ENCODE data around the gene TMEM163. TPM values are rescaled to one million over a fixed set of nuclear protein-coding genes. Genes with fewer than 3 reads are reported as not detected.
A peak's percentile ranks its signal among the peaks of the same experiment; 100 is the strongest.

TMEM163 gene
- total and polyA plus RNA-seq, 2 of the 13 experiments (the other 11 are each of a cell fraction or from before 2014, with no cell fraction given), result 0.05 TPM; not detected in 1

- TF ChIP-seq THRA (CRISPR knock-in tag; IDR thresholded peaks at IDR 0.05; ENCODE audit: borderline replicate concordance) (peak; percentile 96; the same call in 1 of the 2 replicates), PRMT3 (CRISPR knock-in tag; IDR thresholded peaks at IDR 0.05; ENCODE audit: borderline replicate concordance, low read depth) (peak; percentile 60; the same call in 1 of the 2 replicates), EP300 (IDR thresholded peaks at IDR 0.05; ENCODE audit: low read depth in 2 of 2, low read length in 2 of 2) (peak; percentile 88 to 99), EP300 (CRISPR knock-in tag; IDR thresholded peaks at IDR 0.05; ENCODE audit: borderline replicate concordance) (peak; percentile 99), ZNF205 (CRISPR knock-in tag; IDR thresholded peaks at IDR 0.05) (peak; percentile 87), ZNF44 (CRISPR knock-in tag; IDR thresholded peaks at IDR 0.05) (no peak), KLF11 (CRISPR knock-in tag; IDR thresholded peaks at IDR 0.05) (peak; percentile 60; the same call in 1 of the 2 replicates), AGO2 (optimal IDR thresholded peaks at IDR 0.05; ENCODE audit: low read depth, low read length) (no peak), ZNF225 (CRISPR knock-in tag; IDR thresholded peaks at IDR 0.05) (0 out of 2 replicates have a peak, but pooled peaks have one; percentile 49), KLF13 (CRISPR knock-in tag; IDR thresholded peaks at IDR 0.05) (no peak), SIN3B (IDR thresholded peaks at IDR 0.05; ENCODE audit: low read length) (peak; percentile 64; the same call in 1 of the 2 replicates), ZBTB38 (CRISPR knock-in tag; IDR thresholded peaks at IDR 0.05) (peak; percentile 63)
- TF ChIP-seq, protein P1, sequence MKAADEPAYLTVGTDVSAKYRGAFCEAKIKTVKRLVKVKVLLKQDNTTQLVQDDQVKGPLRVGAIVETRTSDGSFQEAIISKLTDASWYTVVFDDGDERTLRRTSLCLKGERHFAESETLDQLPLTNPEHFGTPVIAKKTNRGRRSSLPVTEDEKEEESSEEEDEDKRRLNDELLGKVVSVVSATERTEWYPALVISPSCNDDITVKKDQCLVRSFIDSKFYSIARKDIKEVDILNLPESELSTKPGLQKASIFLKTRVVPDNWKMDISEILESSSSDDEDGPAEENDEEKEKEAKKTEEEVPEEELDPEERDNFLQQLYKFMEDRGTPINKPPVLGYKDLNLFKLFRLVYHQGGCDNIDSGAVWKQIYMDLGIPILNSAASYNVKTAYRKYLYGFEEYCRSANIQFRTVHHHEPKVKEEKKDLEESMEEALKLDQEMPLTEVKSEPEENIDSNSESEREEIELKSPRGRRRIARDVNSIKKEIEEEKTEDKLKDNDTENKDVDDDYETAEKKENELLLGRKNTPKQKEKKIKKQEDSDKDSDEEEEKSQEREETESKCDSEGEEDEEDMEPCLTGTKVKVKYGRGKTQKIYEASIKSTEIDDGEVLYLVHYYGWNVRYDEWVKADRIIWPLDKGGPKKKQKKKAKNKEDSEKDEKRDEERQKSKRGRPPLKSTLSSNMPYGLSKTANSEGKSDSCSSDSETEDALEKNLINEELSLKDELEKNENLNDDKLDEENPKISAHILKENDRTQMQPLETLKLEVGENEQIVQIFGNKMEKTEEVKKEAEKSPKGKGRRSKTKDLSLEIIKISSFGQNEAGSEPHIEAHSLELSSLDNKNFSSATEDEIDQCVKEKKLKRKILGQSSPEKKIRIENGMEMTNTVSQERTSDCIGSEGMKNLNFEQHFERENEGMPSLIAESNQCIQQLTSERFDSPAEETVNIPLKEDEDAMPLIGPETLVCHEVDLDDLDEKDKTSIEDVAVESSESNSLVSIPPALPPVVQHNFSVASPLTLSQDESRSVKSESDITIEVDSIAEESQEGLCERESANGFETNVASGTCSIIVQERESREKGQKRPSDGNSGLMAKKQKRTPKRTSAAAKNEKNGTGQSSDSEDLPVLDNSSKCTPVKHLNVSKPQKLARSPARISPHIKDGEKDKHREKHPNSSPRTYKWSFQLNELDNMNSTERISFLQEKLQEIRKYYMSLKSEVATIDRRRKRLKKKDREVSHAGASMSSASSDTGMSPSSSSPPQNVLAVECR (CRISPR knock-in tag; IDR thresholded peaks at IDR 0.05; ENCODE audit: borderline replicate concordance), result peak; percentile 90; the same call in 1 of the 2 replicates
- TF ChIP-seq, protein P2, sequence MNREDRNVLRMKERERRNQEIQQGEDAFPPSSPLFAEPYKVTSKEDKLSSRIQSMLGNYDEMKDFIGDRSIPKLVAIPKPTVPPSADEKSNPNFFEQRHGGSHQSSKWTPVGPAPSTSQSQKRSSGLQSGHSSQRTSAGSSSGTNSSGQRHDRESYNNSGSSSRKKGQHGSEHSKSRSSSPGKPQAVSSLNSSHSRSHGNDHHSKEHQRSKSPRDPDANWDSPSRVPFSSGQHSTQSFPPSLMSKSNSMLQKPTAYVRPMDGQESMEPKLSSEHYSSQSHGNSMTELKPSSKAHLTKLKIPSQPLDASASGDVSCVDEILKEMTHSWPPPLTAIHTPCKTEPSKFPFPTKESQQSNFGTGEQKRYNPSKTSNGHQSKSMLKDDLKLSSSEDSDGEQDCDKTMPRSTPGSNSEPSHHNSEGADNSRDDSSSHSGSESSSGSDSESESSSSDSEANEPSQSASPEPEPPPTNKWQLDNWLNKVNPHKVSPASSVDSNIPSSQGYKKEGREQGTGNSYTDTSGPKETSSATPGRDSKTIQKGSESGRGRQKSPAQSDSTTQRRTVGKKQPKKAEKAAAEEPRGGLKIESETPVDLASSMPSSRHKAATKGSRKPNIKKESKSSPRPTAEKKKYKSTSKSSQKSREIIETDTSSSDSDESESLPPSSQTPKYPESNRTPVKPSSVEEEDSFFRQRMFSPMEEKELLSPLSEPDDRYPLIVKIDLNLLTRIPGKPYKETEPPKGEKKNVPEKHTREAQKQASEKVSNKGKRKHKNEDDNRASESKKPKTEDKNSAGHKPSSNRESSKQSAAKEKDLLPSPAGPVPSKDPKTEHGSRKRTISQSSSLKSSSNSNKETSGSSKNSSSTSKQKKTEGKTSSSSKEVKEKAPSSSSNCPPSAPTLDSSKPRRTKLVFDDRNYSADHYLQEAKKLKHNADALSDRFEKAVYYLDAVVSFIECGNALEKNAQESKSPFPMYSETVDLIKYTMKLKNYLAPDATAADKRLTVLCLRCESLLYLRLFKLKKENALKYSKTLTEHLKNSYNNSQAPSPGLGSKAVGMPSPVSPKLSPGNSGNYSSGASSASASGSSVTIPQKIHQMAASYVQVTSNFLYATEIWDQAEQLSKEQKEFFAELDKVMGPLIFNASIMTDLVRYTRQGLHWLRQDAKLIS (CRISPR knock-in tag; IDR thresholded peaks at IDR 0.05), result no peak
- TF ChIP-seq, protein P3, sequence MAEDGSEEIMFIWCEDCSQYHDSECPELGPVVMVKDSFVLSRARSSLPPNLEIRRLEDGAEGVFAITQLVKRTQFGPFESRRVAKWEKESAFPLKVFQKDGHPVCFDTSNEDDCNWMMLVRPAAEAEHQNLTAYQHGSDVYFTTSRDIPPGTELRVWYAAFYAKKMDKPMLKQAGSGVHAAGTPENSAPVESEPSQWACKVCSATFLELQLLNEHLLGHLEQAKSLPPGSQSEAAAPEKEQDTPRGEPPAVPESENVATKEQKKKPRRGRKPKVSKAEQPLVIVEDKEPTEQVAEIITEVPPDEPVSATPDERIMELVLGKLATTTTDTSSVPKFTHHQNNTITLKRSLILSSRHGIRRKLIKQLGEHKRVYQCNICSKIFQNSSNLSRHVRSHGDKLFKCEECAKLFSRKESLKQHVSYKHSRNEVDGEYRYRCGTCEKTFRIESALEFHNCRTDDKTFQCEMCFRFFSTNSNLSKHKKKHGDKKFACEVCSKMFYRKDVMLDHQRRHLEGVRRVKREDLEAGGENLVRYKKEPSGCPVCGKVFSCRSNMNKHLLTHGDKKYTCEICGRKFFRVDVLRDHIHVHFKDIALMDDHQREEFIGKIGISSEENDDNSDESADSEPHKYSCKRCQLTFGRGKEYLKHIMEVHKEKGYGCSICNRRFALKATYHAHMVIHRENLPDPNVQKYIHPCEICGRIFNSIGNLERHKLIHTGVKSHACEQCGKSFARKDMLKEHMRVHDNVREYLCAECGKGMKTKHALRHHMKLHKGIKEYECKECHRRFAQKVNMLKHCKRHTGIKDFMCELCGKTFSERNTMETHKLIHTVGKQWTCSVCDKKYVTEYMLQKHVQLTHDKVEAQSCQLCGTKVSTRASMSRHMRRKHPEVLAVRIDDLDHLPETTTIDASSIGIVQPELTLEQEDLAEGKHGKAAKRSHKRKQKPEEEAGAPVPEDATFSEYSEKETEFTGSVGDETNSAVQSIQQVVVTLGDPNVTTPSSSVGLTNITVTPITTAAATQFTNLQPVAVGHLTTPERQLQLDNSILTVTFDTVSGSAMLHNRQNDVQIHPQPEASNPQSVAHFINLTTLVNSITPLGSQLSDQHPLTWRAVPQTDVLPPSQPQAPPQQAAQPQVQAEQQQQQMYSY (CRISPR knock-in tag; IDR thresholded peaks at IDR 0.05), result no peak
Measured at GRCh38 chr2:134411828-134412638, 306.8 kb downstream of the TMEM163 start (continued).

Data from HepG2 (cell line).